ENCODE results near the gene COG5. TPM values are rescaled to one million over a fixed set of nuclear protein-coding genes. Genes with fewer than 3 reads are reported as not detected.

The COG5 gene
- total and polyA plus RNA-seq, 2 of the 8 experiments (the other 6 are each of a cell fraction or from before 2014, with no cell fraction given) = 10.5 to 28.1 TPM

DNA sequence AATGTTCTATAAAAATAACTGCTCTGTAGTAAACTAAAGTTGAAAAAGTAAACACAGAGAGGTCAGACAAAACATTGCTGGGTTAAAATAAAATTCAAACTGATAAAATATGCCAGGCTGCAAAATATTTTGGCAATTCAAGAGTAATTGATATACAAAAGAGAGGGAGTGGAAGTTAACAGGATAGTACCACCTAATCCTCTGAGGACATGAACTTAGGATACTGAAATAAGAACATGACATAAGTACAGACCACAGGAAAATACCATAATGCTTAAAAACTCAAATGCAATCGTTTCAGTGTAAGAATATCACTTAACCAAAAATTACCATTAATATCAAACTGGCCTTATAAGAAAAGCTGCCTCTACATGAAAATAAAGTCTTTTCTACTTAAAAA lies 131.5 kb downstream of the COG5 start:
- Histone ChIP-seq H2BK5ac (ENCODE audit: low read depth, low read length) (no peak overlapping the region), H3K4me3 (ENCODE audit: extremely low read depth in 1 of 4, insufficient read depth in 2 of 4, low read depth in 3 of 4, low read length in 4 of 4) (no peak overlapping the region), H3K23ac (ENCODE audit: insufficient read length) (no peak overlapping the region), H3K27ac (ENCODE audit: low read depth, low read length) (no peak overlapping the region), H3K4me1 (replicated peaks in 1 of 4; ENCODE audit: control insufficient read depth in 3 of 4, insufficient read depth in 4 of 4, low read length in 3 of 4) (no peaks in the 10 kb centered on the region), H3K9me3 (ENCODE audit: insufficient read depth in 2 of 2, low read depth in 1 of 2, low read length in 1 of 2) (no peaks in the 10 kb centered on the region; a peak in 2 of 4 replicates), H2BK120ac (replicated peaks; ENCODE audit: low read depth, low read length) (no peak overlapping the region), H2BK12ac (ENCODE audit: low read depth, low read length) (no peak overlapping the region), H2BK20ac (ENCODE audit: low read length) (no peak overlapping the region), H3K23me2 (ENCODE audit: low read depth, low read length) (no peaks in the 10 kb centered on the region), H2BK15ac (ENCODE audit: low read length) (no peak overlapping the region), H3K9ac (replicated peaks in 1 of 4; ENCODE audit: extremely low read depth in 1 of 4, low read depth in 3 of 4, low read length in 3 of 4) (no peak overlapping the region), H3K4me2 (ENCODE audit: insufficient read depth in 1 of 2, low read depth in 2 of 2, low read length in 2 of 2) (no peak overlapping the region), H4K20me1 (replicated peaks in 1 of 2; ENCODE audit: control insufficient read depth in 1 of 2, insufficient read depth in 2 of 2, low read length in 2 of 2) (peaks cover 0 to 3% of the 10 kb centered on the region in 2 experiments), H3K4ac (replicated peaks; ENCODE audit: insufficient read length, low read depth, low read length) (no peak overlapping the region), H3K18ac (ENCODE audit: extremely low read depth, low read length) (no peak overlapping the region), H3K36me3 (ENCODE audit: control insufficient read depth in 2 of 4, insufficient read depth in 4 of 4, low read length in 3 of 4) (no peaks in the 10 kb centered on the region), H3K27me3 (replicated peaks in 1 of 4; ENCODE audit: control insufficient read depth in 3 of 4, extremely low read depth in 1 of 4, insufficient read depth in 3 of 4, low read length in 3 of 4) (no peaks in the 10 kb centered on the region), H3K79me1 (ENCODE audit: low read depth, low read length) (no peaks in the 10 kb centered on the region), H4K8ac (ENCODE audit: extremely low read depth, insufficient read depth, low read length) (no peak overlapping the region), H3K56ac (replicated peaks; ENCODE audit: insufficient read length, low read depth, low read length) (no peak overlapping the region), H3K79me2 (ENCODE audit: control insufficient read depth in 1 of 2, insufficient read depth in 2 of 2, low read length in 2 of 2) (no peaks in the 10 kb centered on the region), H3K14ac (ENCODE audit: insufficient read length) (no peak overlapping the region), H4K5ac (ENCODE audit: insufficient read length, low read depth, low read length) (no peak overlapping the region), H2AK5ac (ENCODE audit: low read depth, low read length) (no peak overlapping the region), H4K91ac (replicated peaks; ENCODE audit: insufficient read length, low read length) (no peak overlapping the region), H2AFZ (ENCODE audit: low read length) (no peak overlapping the region)
- DNase-seq (ENCODE audit: low read depth in 1 of 2, low spot score in 2 of 2) (no peak), FAIRE-seq (no peak)
- CTCF ChIA-PET (ENCODE audit: partially characterized antibody) = no interaction called here
- 87% methylated on average over 1 of the region's 1 CpG; no CpG with 5 or more reads in 1 of the 2 experiments for WGBS, 2 experiments (ENCODE audit: extremely low coverage in 1 of 2, insufficient coverage in 1 of 2, insufficient read length in 1 of 2, insufficient replicate concordance in 2 of 2, low coverage in 1 of 2, low lambda C conversion rate in 2 of 2, missing lambda C conversion rate in 1 of 2)
- POLR2A ChIA-PET (ENCODE audit: partially characterized antibody) = no interaction called here
- no peak for TF ChIP-seq HDAC6 (IDR thresholded peaks at IDR 0.05; ENCODE audit: low read depth, low read length)
- TF ChIP-seq SP2 (IDR thresholded peaks at IDR 0.05; ENCODE audit: low read length) = no peak
- no peak for TF ChIP-seq GTF2F1 (IDR thresholded peaks at IDR 0.05; ENCODE audit: borderline replicate concordance, low read depth, low read length)
- TF ChIP-seq EGR1 (IDR thresholded peaks at IDR 0.05; ENCODE audit: borderline replicate concordance, low read depth, low read length) = no peak
- TF ChIP-seq TAF7 (optimal IDR thresholded peaks at IDR 0.05; ENCODE audit: borderline replicate concordance, low read depth, low read length) = no peak
